ENCODE measurements around the gene AGPAT3.

The AGPAT3 gene

DNA sequence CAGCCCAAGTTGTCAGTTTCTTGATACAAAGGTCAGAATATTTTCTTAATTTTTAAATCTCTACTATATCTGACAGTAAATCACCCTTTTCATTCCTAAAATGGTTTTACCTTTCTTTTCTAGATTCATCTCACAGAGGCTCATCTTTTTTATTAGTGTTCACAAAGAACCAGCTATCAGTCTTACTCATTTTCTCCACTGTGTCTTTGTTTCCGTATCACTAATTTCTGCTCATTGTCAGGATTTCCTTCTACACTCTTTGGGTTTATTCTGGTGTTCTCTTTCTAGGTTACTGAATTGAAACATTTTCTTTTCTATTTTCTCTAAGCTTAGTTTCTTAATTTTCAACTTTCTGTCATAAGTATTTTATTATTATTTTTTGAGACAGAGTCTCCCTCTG, 8.7 kb downstream of the AGPAT3 start:
- no peak overlapping the region for H3K27ac ChIP-seq
- TF ChIP-seq CTCF (conservative IDR thresholded peaks at IDR 0.05) = no peak

GRCh38 chr21:43874085-43874805, 9.2 kb downstream of the AGPAT3 start:
- no peak for TF ChIP-seq CTCF (conservative IDR thresholded peaks at IDR 0.05)
- no peak overlapping the region for H3K27ac ChIP-seq

- H3K27ac ChIP-seq = no peak overlapping the region
- no peak for TF ChIP-seq CTCF (conservative IDR thresholded peaks at IDR 0.05)
These were observed 11.6 kb downstream of the AGPAT3 start for GRCh38 chr21:43876605-43877004.

- TF ChIP-seq CTCF (conservative IDR thresholded peaks at IDR 0.05) = no peak
- H3K27ac ChIP-seq = no peak overlapping the region
These were observed 13.0 kb downstream of the AGPAT3 start for GRCh38 chr21:43877936-43878575.

DNA sequence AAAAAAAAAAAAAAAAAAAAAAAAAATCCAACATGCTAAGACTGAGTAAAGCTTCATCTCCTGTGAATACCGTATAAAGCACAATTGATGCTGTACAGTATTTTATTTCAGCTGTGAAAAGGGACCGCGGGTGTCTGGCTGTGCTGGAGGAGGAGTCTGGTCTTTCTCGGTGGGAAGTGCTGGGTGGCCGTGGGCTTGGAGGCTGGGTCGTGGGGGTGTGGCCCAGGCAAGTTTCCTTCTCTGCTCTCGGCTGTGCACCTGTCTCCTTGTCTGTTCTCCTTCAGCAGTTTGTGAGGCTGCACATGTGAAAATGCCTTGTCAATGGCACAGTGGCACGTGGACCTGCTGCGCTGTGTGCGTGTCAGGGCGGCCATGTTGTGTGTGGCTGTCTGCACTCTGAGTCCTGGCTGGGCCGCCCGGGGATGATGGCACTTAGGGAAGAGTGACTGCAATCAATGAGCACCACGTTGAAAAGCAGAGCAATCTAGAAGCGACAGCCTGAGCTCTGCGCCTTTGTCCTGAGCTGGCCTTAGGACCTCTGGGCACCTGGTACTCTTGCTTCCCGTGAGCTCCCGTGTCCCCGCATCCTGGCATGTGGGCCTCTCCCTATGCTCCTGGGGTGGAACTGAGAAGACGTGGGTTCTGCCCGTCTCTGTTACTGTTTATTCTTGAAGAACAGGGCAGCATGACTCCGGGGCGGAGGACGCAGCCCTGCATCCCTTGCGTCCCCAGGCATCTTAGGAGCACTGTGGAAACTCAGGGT, 14.5 kb downstream of the AGPAT3 start:
- H3K27ac ChIP-seq = peak overlapping the region; percentile 70
- TF ChIP-seq CTCF (conservative IDR thresholded peaks at IDR 0.05) = no peak

DNA sequence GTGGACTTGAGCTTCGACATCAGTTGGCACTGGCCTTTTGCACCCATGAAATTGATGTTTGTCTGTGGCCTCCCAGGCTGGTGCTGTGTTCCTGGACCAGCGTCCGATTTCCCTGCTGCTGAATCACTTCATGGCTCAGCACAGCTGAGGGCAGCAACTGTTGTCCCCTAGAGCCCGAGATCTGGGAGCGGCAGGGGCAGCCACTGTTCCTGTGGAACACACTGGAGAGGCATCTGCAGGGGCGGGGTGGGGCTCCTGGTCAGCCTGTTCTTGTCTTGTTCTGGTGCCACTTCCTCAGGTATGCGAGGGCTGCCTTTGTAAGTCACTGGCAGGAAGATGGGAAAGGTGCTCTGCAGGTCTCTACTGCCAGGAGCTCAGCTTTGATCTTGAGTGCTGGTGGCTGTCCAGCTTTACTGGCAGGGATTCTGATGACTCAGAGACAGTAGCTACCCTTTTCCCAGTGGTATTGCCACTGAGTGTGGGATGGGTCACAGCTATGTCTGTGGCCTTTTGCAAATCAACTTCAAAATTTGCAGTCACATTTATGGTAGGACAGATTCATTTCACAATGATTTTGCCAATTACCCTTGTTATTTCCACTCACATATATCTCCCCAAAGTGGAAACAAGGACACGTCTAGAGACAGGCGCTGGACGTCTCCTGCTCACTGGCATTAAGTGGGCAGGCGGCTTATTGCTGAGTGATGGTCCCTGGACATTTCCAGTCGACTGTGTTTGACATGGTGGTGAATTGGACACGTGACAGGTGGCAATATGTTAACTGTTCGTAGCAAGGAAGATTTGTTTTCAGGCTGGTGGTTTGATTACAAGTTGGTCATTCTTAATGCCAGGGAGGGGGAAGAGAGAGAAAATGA, 15.3 kb downstream of the AGPAT3 start:
- TF ChIP-seq CTCF (conservative IDR thresholded peaks at IDR 0.05) = no peak
- H3K27ac ChIP-seq = peak overlapping the region; percentile 70
